IPS-NIHi7 (cell line): ENCODE data around the gene CFAP61.

Experiments used
- DNase-seq: peaks from one replicate; pipeline ENCODE4 v3.0.0; 2012; ENCODE audit warnings: mixed read lengths; ENCODE audit errors: extremely low spot score

The CFAP61 gene

DNA sequence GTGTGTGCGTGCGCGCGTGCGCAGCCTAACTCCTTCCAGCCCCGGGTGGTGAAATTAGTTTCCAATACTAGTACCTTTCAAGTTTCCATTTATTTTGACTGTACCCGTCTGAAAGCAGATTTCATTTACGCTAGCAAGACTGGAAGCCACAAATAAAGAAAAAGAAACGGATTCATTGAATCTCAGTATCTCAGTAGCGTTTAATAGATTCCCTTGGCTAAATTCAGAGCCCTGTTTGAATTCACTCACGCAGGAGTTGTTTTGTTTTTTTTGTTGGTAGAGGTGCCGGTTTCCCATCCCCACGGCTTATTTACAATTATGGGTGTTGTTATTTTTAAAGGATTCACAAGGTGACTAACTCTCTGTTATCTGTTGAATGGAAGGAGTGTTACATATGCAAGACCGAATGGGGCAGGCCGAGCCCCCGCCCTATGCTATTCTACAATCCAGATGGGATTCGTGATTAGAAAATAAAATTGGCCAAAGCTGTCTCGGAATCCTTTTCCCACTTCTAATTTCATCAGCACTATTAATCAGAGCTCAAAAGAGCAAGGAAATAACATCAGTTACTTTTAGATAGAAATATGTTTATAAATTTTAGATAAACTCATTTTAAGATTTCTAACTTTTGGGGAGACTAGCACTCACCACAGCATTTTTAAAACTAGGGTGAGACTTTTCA is 313.3 kb downstream of the CFAP61 start:
- no peak for DNase-seq

DNA sequence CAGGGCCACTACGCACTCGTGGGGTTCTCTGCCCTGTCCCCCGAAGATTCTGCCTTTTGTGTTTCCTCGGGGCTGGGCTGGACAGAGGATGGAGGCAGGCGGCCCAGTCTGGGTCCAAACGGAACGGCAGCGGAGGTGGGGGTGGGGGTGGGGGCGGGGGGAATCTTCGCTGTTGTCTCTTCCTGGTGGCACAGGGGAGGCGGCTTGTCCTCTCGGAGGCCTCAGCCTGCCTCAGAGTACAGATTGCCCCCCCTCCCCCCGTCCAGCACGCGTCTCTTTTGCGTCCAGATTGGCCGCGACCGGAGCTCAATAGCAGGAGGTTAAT is 314.2 kb downstream of the CFAP61 start:
- no peak for DNase-seq

DNA sequence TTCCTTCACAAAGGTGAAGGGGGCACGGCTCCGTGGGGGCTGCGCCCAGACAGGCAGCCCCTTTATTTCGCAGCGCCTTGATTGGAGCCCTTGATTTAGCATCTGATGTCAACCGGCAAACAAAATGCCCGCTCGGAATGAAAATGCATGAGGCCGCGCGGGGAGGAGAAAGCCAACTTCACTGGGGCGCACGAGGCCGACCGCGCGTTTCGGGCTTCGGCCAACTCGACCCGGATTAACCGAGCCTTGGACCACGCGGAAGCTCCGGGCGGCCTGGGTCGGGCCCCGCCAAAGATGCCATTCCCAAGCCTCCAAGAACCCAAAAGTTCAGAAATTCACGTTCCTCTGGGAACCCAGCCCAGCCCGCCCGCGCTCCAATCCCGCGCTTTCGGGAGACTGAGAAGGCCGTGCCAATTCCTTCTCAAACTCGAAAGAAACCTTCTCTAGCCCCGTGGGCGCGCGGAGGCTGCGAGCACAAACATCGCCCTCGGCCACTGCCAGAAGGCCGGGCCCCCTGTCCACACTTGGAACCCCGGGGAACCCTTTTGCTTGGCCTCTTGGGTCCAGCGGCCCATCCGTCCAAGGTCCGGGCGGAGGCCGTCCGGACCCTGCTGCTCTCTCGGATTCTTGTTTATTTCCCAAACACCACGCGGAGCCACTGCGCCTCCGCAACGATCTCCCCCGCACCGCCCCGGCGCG is 314.7 kb downstream of the CFAP61 start:
- no peak for DNase-seq

GRCh38 chr20:20367575-20368417 is 315.5 kb downstream of the CFAP61 start, which contains the start of gene INSM1:
TSS of gene INSM1 (plus strand) at chr20:20368104. CDS start at chr20:20368268, 164 bp downstream.
- peak; percentile 56 for DNase-seq

DNA sequence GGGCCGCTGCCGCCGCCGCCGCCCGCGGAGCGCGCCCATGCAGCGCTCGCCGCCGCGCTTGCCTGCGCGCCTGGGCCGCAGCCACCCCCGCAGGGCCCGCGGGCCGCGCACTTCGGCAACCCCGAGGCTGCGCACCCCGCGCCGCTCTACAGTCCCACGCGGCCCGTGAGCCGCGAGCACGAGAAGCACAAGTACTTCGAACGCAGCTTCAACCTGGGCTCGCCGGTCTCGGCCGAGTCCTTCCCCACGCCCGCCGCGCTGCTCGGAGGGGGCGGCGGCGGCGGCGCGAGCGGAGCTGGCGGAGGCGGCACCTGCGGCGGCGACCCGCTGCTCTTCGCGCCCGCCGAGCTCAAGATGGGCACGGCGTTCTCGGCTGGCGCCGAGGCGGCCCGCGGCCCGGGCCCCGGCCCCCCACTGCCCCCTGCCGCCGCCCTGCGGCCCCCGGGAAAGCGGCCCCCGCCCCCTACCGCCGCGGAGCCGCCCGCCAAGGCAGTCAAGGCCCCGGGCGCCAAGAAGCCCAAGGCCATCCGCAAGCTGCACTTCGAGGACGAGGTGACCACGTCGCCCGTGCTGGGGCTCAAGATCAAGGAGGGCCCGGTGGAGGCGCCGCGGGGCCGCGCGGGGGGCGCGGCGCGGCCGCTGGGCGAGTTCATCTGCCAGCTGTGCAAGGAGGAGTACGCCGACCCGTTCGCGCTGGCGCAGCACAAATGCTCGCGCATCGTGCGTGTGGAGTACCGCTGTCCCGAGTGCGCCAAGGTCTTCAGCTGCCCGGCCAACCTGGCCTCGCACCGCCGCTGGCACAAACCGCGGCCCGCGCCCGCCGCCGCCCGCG is 316.3 kb downstream of the CFAP61 start:
- no peak for DNase-seq

GRCh38 chr20:20369250-20370093 is 317.1 kb downstream of the CFAP61 start:
- no peak for DNase-seq

- DNase-seq, result no peak
Observed at GRCh38 chr20:20370094-20370575, 317.8 kb downstream of the CFAP61 start.

DNA sequence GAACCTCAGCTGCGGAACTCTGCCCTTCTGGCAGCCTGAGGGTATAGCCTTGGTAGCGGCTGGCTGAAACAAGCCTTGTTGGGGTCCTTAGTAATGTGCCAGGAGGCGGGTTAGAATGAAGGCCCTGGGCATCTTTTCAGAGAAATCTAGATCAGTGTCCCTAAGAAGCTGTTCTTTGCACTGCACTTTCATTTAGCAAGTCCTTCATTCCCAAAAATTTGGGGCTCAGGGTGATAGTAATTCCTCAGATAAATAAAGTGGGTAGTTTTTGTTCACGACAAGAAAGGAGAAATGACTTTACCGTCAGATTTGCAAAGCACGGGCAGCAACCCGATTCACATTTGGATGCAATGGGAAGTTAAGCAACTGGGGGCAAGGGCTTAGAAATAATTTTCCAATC is 318.8 kb downstream of the CFAP61 start:
- no peak for DNase-seq

- DNase-seq, result no peak
Observed at GRCh38 chr20:20371681-20372080, 319.3 kb downstream of the CFAP61 start.

- DNase-seq, result no peak
Observed at GRCh38 chr20:20373091-20373571, 320.8 kb downstream of the CFAP61 start.

- no peak for DNase-seq
Observed at GRCh38 chr20:20375862-20376261, 323.5 kb downstream of the CFAP61 start.

- no peak for DNase-seq
Observed at GRCh38 chr20:20386192-20386591, 333.9 kb downstream of the CFAP61 start.

DNA sequence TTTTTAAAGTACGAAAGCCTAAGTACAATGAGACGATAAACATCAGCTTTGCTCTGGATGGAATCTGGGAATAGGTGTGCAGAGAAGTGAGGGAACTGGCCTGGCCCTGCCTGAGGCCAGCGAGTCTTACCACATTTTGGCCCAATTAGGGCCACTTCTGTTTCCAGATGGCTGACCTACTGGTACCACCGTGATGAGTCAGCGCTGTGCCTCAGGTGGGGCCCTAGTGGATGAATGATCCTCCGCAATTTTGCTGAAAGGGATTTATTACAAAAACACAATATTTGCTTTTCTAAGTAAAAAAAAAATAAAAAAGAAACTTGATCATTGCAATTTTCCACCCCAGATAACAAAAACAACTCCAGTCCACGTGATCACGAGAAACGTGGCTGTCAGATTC is 338.1 kb downstream of the CFAP61 start:
- DNase-seq, result no peak

GRCh38 chr20:20391115-20391514 is 338.8 kb downstream of the CFAP61 start:
- no peak for DNase-seq

DNA sequence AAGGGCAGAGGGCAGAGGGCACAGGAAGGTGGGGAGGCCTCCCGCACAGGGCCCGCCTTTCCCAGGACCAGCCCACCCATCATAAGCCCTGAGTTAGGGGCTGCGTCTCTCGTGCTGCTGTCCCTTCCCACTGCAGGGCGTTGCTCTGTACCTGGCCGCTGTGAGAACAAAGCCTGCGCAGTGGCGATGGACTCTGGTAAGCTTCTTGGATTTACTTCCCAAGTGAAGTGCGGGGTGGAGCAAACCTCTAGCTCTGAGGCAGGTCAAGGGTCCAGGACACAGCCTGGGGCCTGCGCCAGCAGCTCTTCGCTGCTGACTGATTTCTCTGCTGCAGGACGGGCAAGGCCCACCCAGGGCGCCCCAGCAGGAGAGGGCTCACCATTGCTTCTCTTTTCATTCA is 339.4 kb downstream of the CFAP61 start:
- no peak for DNase-seq

- DNase-seq, result no peak
Observed at GRCh38 chr20:20393207-20394120, 341.1 kb downstream of the CFAP61 start.

GRCh38 chr20:20395087-20395486 is 342.8 kb downstream of the CFAP61 start:
- no peak for DNase-seq

- no peak for DNase-seq
Observed at GRCh38 chr20:20395903-20396568, 343.7 kb downstream of the CFAP61 start.

DNA sequence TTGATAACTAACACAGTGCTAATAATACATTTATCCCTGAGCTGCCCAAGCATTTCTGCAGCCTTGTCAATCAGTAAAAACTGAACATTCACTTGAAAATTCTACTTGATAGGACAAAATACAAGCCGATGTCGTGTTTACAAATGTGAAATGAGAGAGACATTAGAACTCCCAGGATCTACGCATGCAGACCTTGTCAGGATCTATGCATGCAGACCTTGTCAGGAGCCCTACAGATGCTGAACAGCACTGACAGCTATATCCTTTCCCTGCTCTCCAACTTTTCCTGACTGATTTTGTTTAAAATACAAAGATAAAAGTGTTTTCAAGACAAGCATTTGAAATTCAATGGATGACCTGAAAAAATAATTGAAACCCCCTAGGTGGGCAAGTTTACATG is 344.5 kb downstream of the CFAP61 start:
- DNase-seq, result no peak
